Glutamatergic neuron (in vitro differentiated cells): ENCODE results near the gene VCP. TPM values are rescaled to one million over a fixed set of nuclear protein-coding genes. Genes with fewer than 3 reads are reported as not detected.
A peak's percentile ranks its signal among the peaks of the same experiment; 100 is the strongest.

Source experiments
- DNase-seq: peaks from one replicate; pipeline ENCODE4 v3.0.0; 2022
- H3K27ac Mint-ChIP-seq: one replicate; pipeline ENCODE4 v1.8.0; 2020; ENCODE audit warnings: mild to moderate bottlenecking, mixed read lengths, inconsistent platforms; ENCODE audit not compliant: unreplicated experiment
- H3K27me3 Mint-ChIP-seq: one replicate; pipeline ENCODE4 v1.8.0; 2020; ENCODE audit warnings: mild to moderate bottlenecking, moderate library complexity, mixed read lengths, inconsistent platforms; ENCODE audit not compliant: unreplicated experiment
- H3K36me3 Mint-ChIP-seq: one replicate; pipeline ENCODE4 v1.8.0; 2020; ENCODE audit warnings: mild to moderate bottlenecking, mixed read lengths, inconsistent platforms; ENCODE audit not compliant: unreplicated experiment
- H3K4me1 Mint-ChIP-seq: one replicate; pipeline ENCODE4 v1.8.0; 2020; ENCODE audit warnings: mild to moderate bottlenecking, low read depth, mixed read lengths, inconsistent platforms; ENCODE audit not compliant: unreplicated experiment
- H3K4me3 Mint-ChIP-seq: one replicate; pipeline ENCODE4 v1.8.0; 2020; ENCODE audit warnings: mild to moderate bottlenecking, mixed read lengths, inconsistent platforms; ENCODE audit not compliant: unreplicated experiment
- H3K9me3 Mint-ChIP-seq: one replicate; pipeline ENCODE4 v1.8.0; 2020; ENCODE audit warnings: mild to moderate bottlenecking, moderate library complexity, mixed read lengths, inconsistent platforms; ENCODE audit not compliant: unreplicated experiment
- CTCF ChIP-seq: fragments of 200-600 bp; sonication (generic); IDR thresholded peaks from one replicate; pipeline ENCODE4 v1.5.0; 2021; ENCODE audit not compliant: partially characterized antibody, unreplicated experiment
- total RNA-seq: library from RNA; stranded (reverse); fragmentation: NEBNext Ultra II Directional; extraction: Animal tissue kit (Norgen Biotek cat#: 25700); gene quantifications from one replicate; pipeline ENCODE4 v1.2.1, GENCODE V29; 2021; ENCODE audit not compliant: unreplicated experiment

The VCP gene
- total RNA-seq, 1 donor from 2014 or later: 297 TPM

- no peak for TF ChIP-seq CTCF
- Mint-ChIP-seq H3K4me1 (peaks cover 13% of the 10 kb centered on the region), H3K9me3 (peaks cover 5% of the 10 kb centered on the region), H3K27me3 (peaks cover 12% of the 10 kb centered on the region), H3K27ac (peak overlapping the region; percentile 90), H3K36me3 (peaks cover 3% of the 10 kb centered on the region), H3K4me3 (peak overlapping the region; percentile 99)
- DNase-seq: no peak
Observed at GRCh38 chr9:35078066-35078465, 5.6 kb upstream of the VCP start.

- peaks cover 19% of the 10 kb centered on the region for H3K27me3 Mint-ChIP-seq
- DNase-seq: no peak
- peaks cover 16% of the 10 kb centered on the region for H3K4me1 Mint-ChIP-seq
- no peak overlapping the region for H3K4me3 Mint-ChIP-seq
- peaks cover 12% of the 10 kb centered on the region for H3K9me3 Mint-ChIP-seq
- TF ChIP-seq CTCF: no peak
- H3K27ac Mint-ChIP-seq: no peak overlapping the region
- peaks cover 3% of the 10 kb centered on the region for H3K36me3 Mint-ChIP-seq
Observed at GRCh38 chr9:35076848-35077247, 4.4 kb upstream of the VCP start.

GRCh38 chr9:35075358-35075757 lies 2.9 kb upstream of the VCP start:
- Mint-ChIP-seq H3K27ac (no peak overlapping the region), H3K9me3 (peaks cover 17% of the 10 kb centered on the region), H3K4me1 (peaks cover 22% of the 10 kb centered on the region), H3K4me3 (no peak overlapping the region), H3K36me3 (peaks cover 3% of the 10 kb centered on the region), H3K27me3 (peaks cover 23% of the 10 kb centered on the region)
- TF ChIP-seq CTCF: no peak
- DNase-seq: no peak

GRCh38 chr9:35074791-35075190 lies 2.4 kb upstream of the VCP start:
- Mint-ChIP-seq H3K9me3 (peaks cover 14% of the 10 kb centered on the region), H3K4me3 (no peak overlapping the region), H3K27ac (no peak overlapping the region), H3K4me1 (peaks cover 25% of the 10 kb centered on the region), H3K36me3 (peaks cover 3% of the 10 kb centered on the region), H3K27me3 (peaks cover 23% of the 10 kb centered on the region)
- TF ChIP-seq CTCF: no peak
- DNase-seq: no peak

- TF ChIP-seq CTCF: no peak
- H3K36me3 Mint-ChIP-seq: peaks cover 3% of the 10 kb centered on the region
- peaks cover 23% of the 10 kb centered on the region for H3K27me3 Mint-ChIP-seq
- H3K9me3 Mint-ChIP-seq: peaks cover 14% of the 10 kb centered on the region
- H3K4me3 Mint-ChIP-seq: no peak overlapping the region
- no peak overlapping the region for H3K27ac Mint-ChIP-seq
- no peak for DNase-seq
- H3K4me1 Mint-ChIP-seq: peaks cover 28% of the 10 kb centered on the region
Observed at GRCh38 chr9:35074141-35074540, 1.7 kb upstream of the VCP start.
